Measurements from ENCODE around the gene P2RY11. TPM values are rescaled to one million over a fixed set of nuclear protein-coding genes. Genes with fewer than 3 reads are reported as not detected.

Gene P2RY11
- total and polyA plus RNA-seq, 2 experiments from 2014 or later = 2.7 to 6.1 TPM

DNA sequence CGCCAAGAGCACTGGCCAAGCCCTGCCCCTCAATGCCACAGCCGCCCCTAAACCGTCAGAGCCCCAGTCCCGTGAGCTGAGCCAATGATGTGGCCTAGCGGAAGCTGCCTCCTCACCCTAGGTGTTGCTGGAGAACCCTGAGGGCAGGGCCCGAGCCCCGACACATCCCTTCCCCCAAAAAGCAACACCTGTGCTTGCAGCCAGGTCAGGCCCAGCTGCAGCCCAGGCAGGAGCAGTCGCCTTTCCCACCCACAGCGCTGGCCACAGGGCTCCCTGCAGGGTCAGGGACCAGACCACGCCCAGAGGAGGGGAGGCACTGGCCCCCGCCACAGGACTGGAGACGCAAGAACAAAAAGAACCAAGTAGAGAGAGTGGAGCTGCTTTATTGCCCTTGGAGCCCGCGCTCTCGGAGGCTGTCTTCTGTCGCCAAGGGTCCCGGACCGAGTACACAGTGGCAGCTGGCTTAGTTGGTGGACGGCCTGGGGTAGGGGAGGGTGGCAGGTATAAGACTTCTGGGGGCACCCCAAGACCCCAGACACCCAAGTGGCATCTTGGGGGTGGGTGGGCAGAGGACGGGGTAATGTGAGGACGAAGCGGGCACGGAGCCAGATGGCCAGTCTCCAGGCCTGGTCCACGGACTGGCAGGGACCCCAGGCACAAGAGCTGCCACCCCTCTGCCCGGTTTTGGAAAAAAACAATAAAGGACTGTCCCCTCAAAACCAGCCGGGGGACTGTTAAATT lies 3.3 kb downstream of the P2RY11 start:
- no peak overlapping the region for H3K4me3 ChIP-seq
- no peaks in the 10 kb centered on the region for H3K9me3 ChIP-seq (ENCODE audit: low read depth)
- DNase-seq (ENCODE audit: low spot score) = no peak
- 91% methylated on average over 24 of the region's 26 CpGs for WGBS (ENCODE audit: low lambda C conversion rate, missing lambda C conversion rate)
- no peaks in the 10 kb centered on the region for H3K36me3 ChIP-seq (replicated peaks; ENCODE audit: insufficient read depth, low read depth)
- H4K20me1 ChIP-seq (ENCODE audit: insufficient read depth, poor library complexity, severe bottlenecking) = no peaks in the 10 kb centered on the region
- peaks cover 24% of the 10 kb centered on the region for H3K79me2 ChIP-seq
- no peak for TF ChIP-seq EZH2 (IDR thresholded peaks at IDR 0.05; ENCODE audit: borderline replicate concordance)
- TF ChIP-seq EZH2phosphoT487 (IDR thresholded peaks at IDR 0.05; ENCODE audit: low read depth, severe bottlenecking, unreplicated experiment) = no peak
- TF ChIP-seq, protein P1, sequence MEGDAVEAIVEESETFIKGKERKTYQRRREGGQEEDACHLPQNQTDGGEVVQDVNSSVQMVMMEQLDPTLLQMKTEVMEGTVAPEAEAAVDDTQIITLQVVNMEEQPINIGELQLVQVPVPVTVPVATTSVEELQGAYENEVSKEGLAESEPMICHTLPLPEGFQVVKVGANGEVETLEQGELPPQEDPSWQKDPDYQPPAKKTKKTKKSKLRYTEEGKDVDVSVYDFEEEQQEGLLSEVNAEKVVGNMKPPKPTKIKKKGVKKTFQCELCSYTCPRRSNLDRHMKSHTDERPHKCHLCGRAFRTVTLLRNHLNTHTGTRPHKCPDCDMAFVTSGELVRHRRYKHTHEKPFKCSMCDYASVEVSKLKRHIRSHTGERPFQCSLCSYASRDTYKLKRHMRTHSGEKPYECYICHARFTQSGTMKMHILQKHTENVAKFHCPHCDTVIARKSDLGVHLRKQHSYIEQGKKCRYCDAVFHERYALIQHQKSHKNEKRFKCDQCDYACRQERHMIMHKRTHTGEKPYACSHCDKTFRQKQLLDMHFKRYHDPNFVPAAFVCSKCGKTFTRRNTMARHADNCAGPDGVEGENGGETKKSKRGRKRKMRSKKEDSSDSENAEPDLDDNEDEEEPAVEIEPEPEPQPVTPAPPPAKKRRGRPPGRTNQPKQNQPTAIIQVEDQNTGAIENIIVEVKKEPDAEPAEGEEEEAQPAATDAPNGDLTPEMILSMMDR (IDR thresholded peaks at IDR 0.05; ENCODE audit: poor library complexity) = no peak
- no peaks in the 10 kb centered on the region for H3K9me2 ChIP-seq (replicated peaks; ENCODE audit: insufficient read depth)
- no peak overlapping the region for H2AFZ ChIP-seq
- no peak overlapping the region for H3K4me2 ChIP-seq
- no peak overlapping the region for H3K27ac ChIP-seq
- no peaks in the 10 kb centered on the region for H3K27me3 ChIP-seq
- peaks cover 3% of the 10 kb centered on the region for H3K4me1 ChIP-seq (ENCODE audit: insufficient read depth)

DNA sequence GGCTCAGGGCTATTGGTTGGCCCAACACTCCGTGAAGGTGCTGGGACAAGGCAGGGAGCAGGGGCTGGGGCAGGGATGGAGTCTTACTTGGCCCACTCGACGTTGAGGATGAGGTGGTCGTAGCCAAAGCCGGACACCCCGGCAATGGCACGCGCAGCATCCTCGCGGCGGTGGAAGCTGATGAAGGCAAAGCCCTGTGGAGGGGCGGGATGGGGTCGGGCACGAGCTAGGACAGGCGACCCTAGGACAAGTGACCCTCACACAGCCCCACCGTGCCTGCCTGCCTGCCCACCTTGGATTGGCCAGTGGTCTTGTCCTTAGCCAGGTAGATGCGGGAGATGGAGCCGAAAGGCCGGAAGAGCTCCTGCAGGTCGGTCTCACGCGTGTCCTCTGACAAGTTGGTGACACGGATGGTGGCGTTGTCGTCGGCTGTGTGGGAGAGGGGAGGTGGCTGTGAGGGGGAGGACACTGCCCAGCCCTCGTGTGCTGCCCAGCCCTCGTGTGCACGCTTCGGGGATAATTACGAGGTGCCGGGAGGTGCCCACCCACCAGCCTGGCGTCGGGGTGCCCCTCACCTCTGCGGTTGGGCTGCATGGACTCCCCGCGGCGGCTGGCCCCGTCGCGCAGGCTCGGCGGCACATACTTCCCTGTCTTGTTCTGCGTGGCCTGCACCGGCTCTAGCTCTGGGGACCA lies 4.0 kb downstream of the P2RY11 start:
- H3K36me3 ChIP-seq (replicated peaks; ENCODE audit: insufficient read depth, low read depth) = no peaks in the 10 kb centered on the region
- no peaks in the 10 kb centered on the region for H3K9me2 ChIP-seq (replicated peaks; ENCODE audit: insufficient read depth)

DNA sequence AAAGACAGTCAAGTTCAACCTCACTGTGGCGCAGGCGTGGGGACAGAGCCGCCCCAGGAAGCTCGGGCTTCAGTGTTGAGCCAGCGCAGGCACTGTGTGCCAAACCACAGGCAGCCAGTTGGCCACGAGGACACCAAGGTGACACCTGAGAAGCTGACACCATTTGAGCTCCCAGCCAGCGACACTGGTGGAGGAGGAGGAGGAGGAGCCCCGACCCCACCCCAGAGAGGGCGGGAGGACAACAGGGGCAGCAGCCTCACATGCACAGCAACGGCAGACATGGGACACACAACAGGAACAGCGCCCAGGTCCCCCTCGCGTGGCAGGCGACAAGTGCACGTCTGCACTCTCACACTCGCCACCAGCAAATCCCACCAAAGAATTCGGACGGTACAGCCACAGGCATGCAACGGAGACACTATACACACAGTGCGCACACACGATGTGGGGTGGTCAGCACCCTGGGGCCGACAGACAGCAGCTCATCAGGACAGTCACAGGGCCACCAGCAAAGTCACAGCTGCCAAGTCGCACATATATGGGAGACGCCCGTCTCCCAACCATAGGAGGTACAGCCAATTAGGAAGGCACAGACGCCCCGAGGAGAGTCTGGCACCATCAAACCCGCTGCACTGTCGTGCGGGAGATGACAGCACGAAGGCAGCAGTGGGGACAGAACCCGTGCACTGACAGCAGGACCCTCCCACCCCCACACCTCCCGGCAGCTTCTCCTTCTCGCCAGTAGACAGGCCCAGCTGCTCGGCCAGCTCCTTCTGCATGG lies 4.8 kb downstream of the P2RY11 start:
- Histone ChIP-seq H3K4me1 (ENCODE audit: insufficient read depth) (peaks cover 3% of the 10 kb centered on the region), H4K20me1 (ENCODE audit: insufficient read depth, poor library complexity, severe bottlenecking) (no peaks in the 10 kb centered on the region), H3K79me2 (peaks cover 24% of the 10 kb centered on the region), H3K4me2 (no peak overlapping the region), H2AFZ (no peak overlapping the region), H3K9me2 (replicated peaks; ENCODE audit: insufficient read depth) (no peaks in the 10 kb centered on the region), H3K27ac (no peak overlapping the region), H3K4me3 (no peak overlapping the region), H3K36me3 (replicated peaks; ENCODE audit: insufficient read depth, low read depth) (no peaks in the 10 kb centered on the region), H3K9me3 (ENCODE audit: low read depth) (no peaks in the 10 kb centered on the region), H3K27me3 (no peaks in the 10 kb centered on the region)
- WGBS (ENCODE audit: low lambda C conversion rate, missing lambda C conversion rate) = 93% methylated on average over 31 of the region's 35 CpGs
- DNase-seq (ENCODE audit: low spot score) = no peak
- TF ChIP-seq EZH2phosphoT487 (IDR thresholded peaks at IDR 0.05; ENCODE audit: low read depth, severe bottlenecking, unreplicated experiment) (no peak), EZH2 (IDR thresholded peaks at IDR 0.05; ENCODE audit: borderline replicate concordance) (no peak)
- TF ChIP-seq, protein P1 (IDR thresholded peaks at IDR 0.05; ENCODE audit: poor library complexity) = no peak

More for the DNA sequence above, 4.0 kb downstream of the P2RY11 start:
- H3K4me2 ChIP-seq = no peak overlapping the region
- no peak for DNase-seq (ENCODE audit: low spot score)
- 96% methylated on average over 45 of the region's 45 CpGs for WGBS (ENCODE audit: low lambda C conversion rate, missing lambda C conversion rate)
- H4K20me1 ChIP-seq (ENCODE audit: insufficient read depth, poor library complexity, severe bottlenecking) = no peaks in the 10 kb centered on the region
- no peak overlapping the region for H3K27ac ChIP-seq
- no peaks in the 10 kb centered on the region for H3K27me3 ChIP-seq
- H3K4me3 ChIP-seq = no peak overlapping the region
- H3K79me2 ChIP-seq = peaks cover 24% of the 10 kb centered on the region
- H3K9me3 ChIP-seq (ENCODE audit: low read depth) = no peaks in the 10 kb centered on the region
- no peak overlapping the region for H2AFZ ChIP-seq
- peaks cover 3% of the 10 kb centered on the region for H3K4me1 ChIP-seq (ENCODE audit: insufficient read depth)
- TF ChIP-seq EZH2 (IDR thresholded peaks at IDR 0.05; ENCODE audit: borderline replicate concordance) = no peak
- TF ChIP-seq, protein P1 (IDR thresholded peaks at IDR 0.05; ENCODE audit: poor library complexity) = no peak
- no peak for TF ChIP-seq EZH2phosphoT487 (IDR thresholded peaks at IDR 0.05; ENCODE audit: low read depth, severe bottlenecking, unreplicated experiment)
